SK-N-MC (cell line): Measurements from ENCODE around the gene CXorf58.

ENCODE experiments used
- EZH2 ChIP-seq: fragments of 200-600 bp; sonication (generic); IDR thresholded peaks from one replicate; pipeline ENCODE4 v1.6.1; 2017; ENCODE audit warnings: antibody characterized with exemption
- POLR2AphosphoS5 ChIP-seq: IDR thresholded peaks from 2 replicates; pipeline ENCODE4 v1.6.1; 2012; ENCODE audit warnings: mild to moderate bottlenecking, low read depth, low read length, borderline replicate concordance

GRCh38 chrX:23901805-23902204, 6.0 kb upstream of the CXorf58 start:
- TF ChIP-seq EZH2 (no peak), POLR2AphosphoS5 (no peak)
